HepG2 (cell line): ENCODE results near the gene CD44. TPM values are rescaled to one million over a fixed set of nuclear protein-coding genes. Genes with fewer than 3 reads are reported as not detected.

Experiments used
- ATAC-seq: fragments of 200-7000 bp; cut with Tn5 transposase; 3 replicates; pipeline ENCODE4 v1.9.1; 2020; ENCODE audit warnings: mild to moderate bottlenecking, moderate library complexity
- BruUV-seq: library from RNA; stranded (reverse); fragments of 400-500 nt; replicated peaks from 2 replicates; lab custom pipeline; 2021; lab: Mats Ljungman, UMichigan
- CTCF ChIA-PET: fragments of 300-600 bp; formaldehyde crosslinking; extraction: SDS; loops from one replicate; lab custom pipeline; 2021; ENCODE audit warnings: low total read pairs, inconsistent platforms, low intra/inter-chr PET ratio; lab: Yijun Ruan, JAX
- POLR2A ChIA-PET: fragments of 350-600 bp; sonication (Branson Sonifier 250); formaldehyde crosslinking; loops from one replicate; lab custom pipeline; 2020; ENCODE audit warnings: antibody characterized with exemption, inconsistent platforms; lab: Yijun Ruan, JAX
- DNase-seq: peaks from one replicate; pipeline ENCODE4 v3.0.0-alpha.2; 2015; ENCODE audit warnings: low spot score
- FAIRE-seq: peaks from 3 replicates; lab custom pipeline; 2011; peaks lifted over from hg19 to GRCh38; lab: Jason Lieb, UNC
- H2AFZ ChIP-seq: one replicate; pipeline ENCODE4 v1.6.1; 2011; ENCODE audit warnings: low read length, inconsistent platforms
- H3K27ac ChIP-seq: fragments of 300-600 bp; 3 replicates; pipeline ENCODE4 v1.8.0; 2011; ENCODE audit warnings: mixed run types, mild to moderate bottlenecking, mixed read lengths, low read length, inconsistent platforms; ENCODE audit not compliant: insufficient read depth; ENCODE audit errors: extremely low read length
- H3K27me3 ChIP-seq, 2 experiments: fragments of 200-600 bp in 1 of 2; 2 replicates in 1 of 2; 3 replicates in 1 of 2; pipeline versions ENCODE4 v1.6.0 to v1.8.0; 2011; ENCODE audit warnings: low read length in 2 of 2, mild to moderate bottlenecking in 2 of 2, moderate library complexity in 2 of 2, inconsistent platforms in 1 of 2; ENCODE audit not compliant: insufficient read depth in 2 of 2, control insufficient read depth in 1 of 2
- H3K36me3 ChIP-seq, 2 experiments: fragments of 200-600 bp in 1 of 2; replicated peaks in 1 of 2; 2 replicates in 1 of 2; 3 replicates in 1 of 2; pipeline versions ENCODE4 v1.5.1 to v1.8.0; 2011; ENCODE audit warnings: low read length in 2 of 2, inconsistent platforms in 1 of 2; ENCODE audit not compliant: insufficient read depth in 2 of 2, control insufficient read depth in 1 of 2
- H3K4me1 ChIP-seq: 2 replicates; pipeline ENCODE4 v1.5.1; 2012; ENCODE audit warnings: low read length, inconsistent platforms; ENCODE audit not compliant: insufficient read depth
- H3K4me2 ChIP-seq: 2 replicates; pipeline ENCODE4 v1.6.0; 2011; ENCODE audit warnings: low read depth, low read length, inconsistent platforms
- H3K4me3 ChIP-seq, 3 experiments: fragments of 200-600 bp in 1 of 3; sonication (generic), shearing (Covaris generic) in 1 of 3; replicated peaks in 1 of 3; 2 replicates each; pipeline ENCODE4 v1.5.1; 2011 to 2016; ENCODE audit warnings: low read length in 3 of 3, inconsistent platforms in 2 of 3, low read depth in 2 of 3, mild to moderate bottlenecking in 2 of 3, control low read depth in 1 of 3, mixed read lengths in 1 of 3; ENCODE audit not compliant: insufficient read depth in 1 of 3
- H3K79me2 ChIP-seq: one replicate; pipeline ENCODE4 v1.6.1; 2011; ENCODE audit warnings: low read length, inconsistent platforms; ENCODE audit not compliant: insufficient read depth
- H3K9ac ChIP-seq: 2 replicates; pipeline ENCODE4 v1.6.0; 2011; ENCODE audit warnings: mild to moderate bottlenecking, low read depth, low read length, inconsistent platforms; ENCODE audit not compliant: insufficient read depth
- H3K9me3 ChIP-seq: 2 replicates; pipeline ENCODE4 v1.5.1; 2012; ENCODE audit warnings: mild to moderate bottlenecking, low read length
- H4K20me1 ChIP-seq: 2 replicates; pipeline ENCODE4 v1.6.0; 2011; ENCODE audit warnings: inconsistent platforms, mild to moderate bottlenecking, low read length, moderate library complexity; ENCODE audit not compliant: insufficient read depth
- GRHL1 ChIP-seq: sonication (generic); formaldehyde crosslinking; conservative IDR thresholded peaks from 2 replicates; pipeline ENCODE4 v1.8.0; 2022; ENCODE audit warnings: missing genetic modification reagents
- PRPF4 ChIP-seq: fragments of 200-400 bp; formaldehyde crosslinking; IDR thresholded peaks from 2 replicates; pipeline ENCODE4 v1.6.1; 2016; ENCODE audit warnings: low read length, low read depth; ENCODE audit not compliant: poor library complexity, severe bottlenecking
- RBAK ChIP-seq: sonication (generic); formaldehyde crosslinking; IDR thresholded peaks from 2 replicates; pipeline ENCODE4 v1.5.1; 2020; ENCODE audit warnings: mild to moderate bottlenecking, missing genetic modification reagents
- SMAD9 ChIP-seq: sonication (generic); formaldehyde crosslinking; IDR thresholded peaks from 2 replicates; pipeline ENCODE4 v1.5.1; 2020; ENCODE audit warnings: mild to moderate bottlenecking, missing genetic modification reagents
- TCF7 ChIP-seq: sonication (generic); IDR thresholded peaks from 2 replicates; pipeline ENCODE4 v1.6.1; 2016; ENCODE audit warnings: antibody characterized with exemption, low read depth
- TCF7L2 ChIP-seq: IDR thresholded peaks from 2 replicates; pipeline ENCODE4 v1.6.1; 2011; ENCODE audit warnings: mild to moderate bottlenecking, low read depth, low read length, moderate library complexity
- WGBS: methylation state at CpG from one replicate; pipeline ENCODE4 v1.1.6; 2017; ENCODE audit warnings: low lambda C conversion rate; 5-methylcytosine and 5-hydroxymethylcytosine counted together
- in situ Hi-C: cut with HindIII; loops from 2 replicates; pipeline ENCODE4 v1.10.0; 2017; ENCODE audit warnings: low pct_unique_long_range_greater_than_20kb; ENCODE audit not compliant: extremely low pct_ligation_motif_present
- intact Hi-C: fragments of 100-400 bp; cut with micrococcal nuclease; formaldehyde crosslinking; loops from one replicate; pipeline ENCODE4 v1.10.0; 2022; ENCODE audit not compliant: unreplicated experiment
- polyA plus RNA-seq, 8 experiments: library from polyadenylated mRNA; depleted of rRNA in 3 of 8; stranded (reverse) in 7 of 8; unstranded in 1 of 8; fragments of >200 nt; fragmentation: Illumina TruSeq in 4 of 8; extraction: Trizol in 4 of 8; gene quantifications; 2 replicates each; pipeline versions ENCODE4 v1.2.1 to v1.2.3, GENCODE V29; 2011 to 2016; ENCODE audit warnings: low read depth in 4 of 8, missing spikeins in 1 of 8, mixed read lengths in 1 of 8; ENCODE audit not compliant: insufficient read depth in 1 of 8
- total RNA-seq, 5 experiments: library from RNA; depleted of rRNA; stranded (reverse); fragments of >200 nt; fragmentation: Illumina TruSeq; extraction: Trizol; gene quantifications; 2 replicates each; pipeline ENCODE4 v1.2.3, GENCODE V29; 2016; ENCODE audit warnings: low read depth in 1 of 5

The CD44 gene
- total and polyA plus RNA-seq, 2 of the 13 experiments (the other 11 are each of a cell fraction or from before 2014, with no cell fraction given) = 0.02 to 0.11 TPM

DNA sequence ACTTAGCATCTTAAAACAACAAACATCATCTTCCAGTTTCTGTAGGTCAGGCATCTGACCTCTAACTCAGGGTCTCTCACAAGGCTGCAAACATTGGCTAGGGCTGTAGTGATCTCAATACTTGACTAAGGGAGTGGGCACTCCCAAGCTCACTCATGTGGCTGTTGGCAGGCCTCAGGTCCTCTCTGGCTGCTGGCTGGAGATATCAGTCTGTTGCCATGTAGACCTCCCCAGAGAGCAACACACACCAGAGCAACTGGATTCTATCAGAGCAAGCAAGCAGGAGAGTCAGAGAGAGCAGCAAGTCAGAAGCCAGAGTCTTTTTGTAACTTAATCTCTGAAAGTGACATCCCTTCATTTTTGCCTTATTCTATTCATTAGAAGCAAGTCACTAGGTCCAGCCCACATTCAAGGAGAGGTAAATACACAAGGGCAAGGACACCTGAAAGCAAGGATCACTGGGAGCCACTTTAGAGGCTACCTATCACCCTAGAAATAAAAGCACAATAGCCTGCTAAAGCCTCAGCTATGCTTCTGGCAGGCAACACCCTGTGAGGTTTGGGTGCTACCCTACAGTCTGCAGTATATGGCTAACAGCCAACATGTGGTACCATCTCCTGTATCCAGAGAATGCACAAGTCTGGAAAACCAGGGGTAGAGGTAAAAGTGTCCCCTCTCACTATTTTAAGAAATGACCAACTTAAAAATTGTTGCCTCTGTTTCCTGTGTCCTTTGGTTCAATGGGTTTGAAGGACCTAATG, 33.5 kb upstream of the CD44 start (continued):
- TF ChIP-seq GRHL1 (CRISPR knock-in tag) = no peak

GRCh38 chr11:35106595-35106994, 32.4 kb upstream of the CD44 start:
- peaks cover 0 to 4% of the 10 kb centered on the region in 2 experiments; a peak in 2 of 5 replicates for H3K27me3 ChIP-seq
- no peaks in the 10 kb centered on the region for H3K9me3 ChIP-seq
- CTCF ChIA-PET = no interaction called here
- intact Hi-C loops (no loop called here), in situ Hi-C loops (no loop called here)
- POLR2A ChIA-PET = no interaction called here
- no peak for DNase-seq
- no peaks in the 10 kb centered on the region for H3K79me2 ChIP-seq
- no peaks in the 10 kb centered on the region for H4K20me1 ChIP-seq
- H2AFZ ChIP-seq = no peak overlapping the region
- WGBS = 8% methylated on average over 2 of the region's 2 CpGs
- H3K4me1 ChIP-seq = no peaks in the 10 kb centered on the region
- TF ChIP-seq TCF7 (no peak), RBAK (no peak), PRPF4 (no peak), SMAD9 (CRISPR knock-in tag) (no peak), TCF7L2 (no peak)
- TF ChIP-seq, all 625 proteins: peak for 0
- Histone ChIP-seq H3K4me3 (no peak overlapping the region), H3K27ac (no peak overlapping the region), H3K36me3 (no peaks in the 10 kb centered on the region), H3K9ac (no peak overlapping the region), H3K4me2 (no peak overlapping the region)
- ATAC-seq (no peak), FAIRE-seq (no peak)
- no TSS peak for BruUV-seq
